Neural cell (in vitro differentiated cells): ENCODE data around the gene NCAM1.

Experiments used
- CTCF ChIP-seq: fragments of 450-650 bp; IDR thresholded peaks from 2 replicates; pipeline ENCODE4 v1.5.1; 2014; ENCODE audit warnings: antibody characterized with exemption, mild to moderate bottlenecking, moderate library complexity; ENCODE audit not compliant: poor library complexity, severe bottlenecking
- TAF1 ChIP-seq: IDR thresholded peaks from 2 replicates; pipeline ENCODE4 v1.6.1; 2012; ENCODE audit warnings: low read depth

GRCh38 chr11:113168354-113169342 is 207.4 kb downstream of the NCAM1 start:
- TF ChIP-seq TAF1 (no peak), CTCF (no peak)
